Chondrocyte (in vitro differentiated cells): ENCODE data around the gene ADCY10. TPM values are rescaled to one million over a fixed set of nuclear protein-coding genes. Genes with fewer than 3 reads are reported as not detected.
"Not testable (repeated sequence)": the region's sequence is repeated elsewhere in the genome, so short reads cannot be mapped to it uniquely, and the experiment has no call there.

ENCODE experiments used
- DNase-seq: peaks from one replicate; pipeline ENCODE4 v3.0.0; 2021; ENCODE audit warnings: mixed read lengths, low spot score
- H3K27ac Mint-ChIP-seq: one replicate; pipeline ENCODE4 v1.8.0; 2021; ENCODE audit warnings: mild to moderate bottlenecking, moderate library complexity, mixed read lengths; ENCODE audit not compliant: unreplicated experiment
- H3K27me3 Mint-ChIP-seq: 2 replicates; pipeline ENCODE4 v1.8.0; 2021; ENCODE audit warnings: low read depth, mixed read lengths
- H3K36me3 Mint-ChIP-seq: 2 replicates; pipeline ENCODE4 v1.8.0; 2021; ENCODE audit warnings: low read depth, mixed read lengths
- H3K4me1 Mint-ChIP-seq: 2 replicates; pipeline ENCODE4 v1.8.0; 2021; ENCODE audit warnings: low read depth, mild to moderate bottlenecking, mixed read lengths
- H3K4me3 Mint-ChIP-seq: one replicate; pipeline ENCODE4 v1.8.0; 2021; ENCODE audit warnings: mild to moderate bottlenecking, moderate library complexity, mixed read lengths; ENCODE audit not compliant: unreplicated experiment
- H3K9me3 Mint-ChIP-seq: 2 replicates; pipeline ENCODE4 v1.8.0; 2021; ENCODE audit warnings: low read depth, mixed read lengths
- CTCF ChIP-seq: fragments of 200-600 bp; sonication (generic); IDR thresholded peaks from 2 replicates; pipeline ENCODE4 v1.5.0; 2021; ENCODE audit warnings: antibody characterized with exemption, mild to moderate bottlenecking, moderate library complexity
- total RNA-seq: library from RNA; stranded (reverse); gene quantifications from 3 replicates; pipeline ENCODE4 v1.2.1, GENCODE V29; 2021

ADCY10 gene
- total RNA-seq, 1 donor from 2014 or later: 0.07 TPM

GRCh38 chr1:167933788-167934187, 19.9 kb upstream of the ADCY10 start:
- H3K36me3 Mint-ChIP-seq: no peaks in the 10 kb centered on the region
- DNase-seq: no peak
- H3K9me3 Mint-ChIP-seq: no peaks in the 10 kb centered on the region
- peak overlapping the region; percentile 100 for H3K27ac Mint-ChIP-seq
- TF ChIP-seq CTCF: no peak
- H3K27me3 Mint-ChIP-seq: no peaks in the 10 kb centered on the region
- H3K4me1 Mint-ChIP-seq: peaks cover 37% of the 10 kb centered on the region
- H3K4me3 Mint-ChIP-seq: no peak overlapping the region

GRCh38 chr1:167929725-167930124, 15.8 kb upstream of the ADCY10 start:
- no peaks in the 10 kb centered on the region for H3K9me3 Mint-ChIP-seq
- no peaks in the 10 kb centered on the region for H3K27me3 Mint-ChIP-seq
- TF ChIP-seq CTCF: no peak
- no peak for DNase-seq
- H3K4me3 Mint-ChIP-seq: no peak overlapping the region
- no peaks in the 10 kb centered on the region for H3K36me3 Mint-ChIP-seq
- peaks cover 38% of the 10 kb centered on the region for H3K4me1 Mint-ChIP-seq
- H3K27ac Mint-ChIP-seq: no peak overlapping the region

- not testable (repeated sequence) for DNase-seq, H3K27me3 Mint-ChIP-seq, H3K4me3 Mint-ChIP-seq, H3K27ac Mint-ChIP-seq, H3K36me3 Mint-ChIP-seq, H3K9me3 Mint-ChIP-seq
- H3K4me1 Mint-ChIP-seq: peaks cover 30% of the 10 kb centered on the region
Measured at GRCh38 chr1:167928919-167929318, 15.0 kb upstream of the ADCY10 start.

- no peak overlapping the region for H3K4me3 Mint-ChIP-seq
- no peaks in the 10 kb centered on the region for H3K9me3 Mint-ChIP-seq
- H3K27ac Mint-ChIP-seq: no peak overlapping the region
- H3K27me3 Mint-ChIP-seq: no peaks in the 10 kb centered on the region
- no peak for DNase-seq
- no peaks in the 10 kb centered on the region for H3K36me3 Mint-ChIP-seq
- peaks cover 26% of the 10 kb centered on the region for H3K4me1 Mint-ChIP-seq
- TF ChIP-seq CTCF: no peak
Measured at GRCh38 chr1:167928457-167928852, 14.5 kb upstream of the ADCY10 start.

- H3K27me3 Mint-ChIP-seq: no peaks in the 10 kb centered on the region
- no peak for DNase-seq
- no peaks in the 10 kb centered on the region for H3K9me3 Mint-ChIP-seq
- TF ChIP-seq CTCF: no peak
- peaks cover 26% of the 10 kb centered on the region for H3K4me1 Mint-ChIP-seq
- no peak overlapping the region for H3K27ac Mint-ChIP-seq
- H3K4me3 Mint-ChIP-seq: no peak overlapping the region
- H3K36me3 Mint-ChIP-seq: peaks cover 4% of the 10 kb centered on the region
Measured at GRCh38 chr1:167927046-167927754, 13.3 kb upstream of the ADCY10 start.

GRCh38 chr1:167926486-167926997, 12.6 kb upstream of the ADCY10 start:
- H3K27me3 Mint-ChIP-seq: no peaks in the 10 kb centered on the region
- H3K4me1 Mint-ChIP-seq: peaks cover 31% of the 10 kb centered on the region
- no peak for DNase-seq
- TF ChIP-seq CTCF: no peak
- H3K9me3 Mint-ChIP-seq: no peaks in the 10 kb centered on the region
- H3K4me3 Mint-ChIP-seq: no peak overlapping the region
- H3K36me3 Mint-ChIP-seq: peaks cover 4% of the 10 kb centered on the region
- no peak overlapping the region for H3K27ac Mint-ChIP-seq
